Measurements from ENCODE around the gene CACNA1C.

Gene CACNA1C

GRCh38 chr12:2580821-2581220 is 528.0 kb downstream of the CACNA1C start:
- no peak for DNase-seq

GRCh38 chr12:2581293-2582045 is 528.7 kb downstream of the CACNA1C start:
- no peak for DNase-seq

- DNase-seq = no peak
Observed at GRCh38 chr12:2582631-2583030, 529.8 kb downstream of the CACNA1C start.

DNA sequence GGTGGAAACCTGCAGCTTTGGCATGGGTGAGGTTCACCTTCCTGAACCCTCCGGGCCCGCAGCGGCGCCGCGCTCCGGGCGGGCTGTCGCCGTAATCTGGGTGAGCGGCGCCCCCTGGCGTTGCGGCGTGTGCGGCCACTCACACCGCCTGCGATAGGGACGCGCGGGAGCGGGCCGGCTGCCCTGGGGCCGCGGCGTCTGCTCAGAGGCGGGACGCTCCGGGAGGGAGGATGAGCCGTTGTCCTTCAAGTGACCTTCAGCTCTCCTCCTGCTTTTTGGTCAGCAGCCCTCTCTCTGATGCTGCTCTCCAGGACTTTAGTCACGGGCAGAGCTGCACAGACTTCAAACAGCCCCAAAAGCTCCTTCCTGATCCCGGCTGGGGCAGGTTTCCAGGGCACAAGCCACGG is 530.3 kb downstream of the CACNA1C start:
- peak in 2 of 6 experiments; percentile 2 to 12 for DNase-seq

DNA sequence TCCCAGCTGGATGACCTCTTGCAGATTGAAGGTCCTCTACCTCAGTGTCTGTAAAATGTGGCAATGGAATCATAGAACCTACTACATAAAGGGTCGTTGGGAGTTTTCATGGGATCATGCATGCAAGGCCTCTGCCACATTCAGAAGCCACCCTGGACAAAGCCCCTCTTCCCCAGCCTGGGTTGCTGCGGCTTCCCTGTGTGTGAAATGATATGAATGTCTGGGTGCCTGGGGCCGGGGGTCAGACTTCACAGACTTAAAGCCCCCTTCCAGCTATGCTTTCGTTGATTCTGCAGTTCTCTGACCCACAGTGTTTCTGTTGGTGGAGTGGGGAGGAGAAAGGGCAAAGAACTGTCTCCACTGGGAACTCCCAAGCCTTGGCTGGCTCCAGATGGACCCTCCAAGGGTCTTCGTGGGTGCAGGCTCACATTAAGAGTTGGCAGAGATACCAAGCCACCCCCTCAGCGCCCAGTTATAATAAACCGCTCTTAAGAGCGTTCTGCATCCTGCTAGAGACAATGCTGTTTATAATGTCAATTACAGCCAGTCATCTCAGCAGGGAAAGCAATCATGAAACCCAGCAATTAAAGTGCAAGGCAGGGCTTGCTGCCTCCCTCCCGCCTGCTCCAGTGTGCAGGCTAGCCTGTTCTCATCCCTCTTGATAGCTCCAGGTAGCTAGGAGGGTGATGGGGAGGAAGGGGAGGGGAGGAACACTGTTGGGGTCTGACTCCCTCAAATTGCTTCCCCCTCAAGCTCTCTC is 531.0 kb downstream of the CACNA1C start:
- DNase-seq = no peak

- DNase-seq = no peak
Observed at GRCh38 chr12:2586156-2587038, 533.6 kb downstream of the CACNA1C start.

DNA sequence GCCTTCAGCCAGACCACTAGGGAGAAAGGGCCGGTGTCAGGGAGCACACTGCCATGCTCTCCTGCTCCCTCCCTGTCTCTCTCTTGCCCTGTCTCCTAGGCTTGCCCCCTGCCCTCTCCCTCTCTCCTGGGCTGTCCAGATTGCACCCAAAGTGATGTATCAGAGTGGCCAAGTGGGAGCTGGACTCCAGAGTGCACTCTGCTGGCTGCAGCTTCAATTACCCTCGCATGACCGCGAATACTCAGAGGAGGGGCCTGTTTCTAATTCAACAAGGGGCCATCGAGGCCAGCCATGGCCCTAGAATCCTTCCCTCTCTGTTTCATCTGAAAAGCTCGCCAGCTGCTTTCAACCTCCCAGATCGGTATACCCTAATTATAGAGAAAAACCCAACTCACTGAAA is 535.6 kb downstream of the CACNA1C start:
- no peak for DNase-seq

DNA sequence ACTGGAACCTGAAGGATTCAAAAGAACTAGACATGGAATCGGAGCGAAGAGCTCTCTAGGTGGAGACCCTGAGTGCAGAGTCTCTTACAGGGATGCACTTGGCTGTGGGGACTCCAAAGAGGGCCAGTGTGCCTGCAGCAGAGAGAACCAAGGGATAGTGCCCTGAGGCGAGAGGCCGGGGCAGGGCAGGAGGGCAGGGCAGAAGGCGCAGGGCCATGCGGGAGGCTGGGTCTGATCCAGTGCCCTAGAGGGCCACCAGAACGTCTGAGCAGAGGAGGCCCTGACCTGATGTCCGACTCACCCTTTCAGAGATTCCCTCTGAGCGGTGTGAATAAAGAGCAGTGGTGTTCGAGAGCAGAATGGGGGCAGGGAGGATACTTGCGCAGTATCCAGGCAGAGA is 536.6 kb downstream of the CACNA1C start:
- DNase-seq = no peak

DNA sequence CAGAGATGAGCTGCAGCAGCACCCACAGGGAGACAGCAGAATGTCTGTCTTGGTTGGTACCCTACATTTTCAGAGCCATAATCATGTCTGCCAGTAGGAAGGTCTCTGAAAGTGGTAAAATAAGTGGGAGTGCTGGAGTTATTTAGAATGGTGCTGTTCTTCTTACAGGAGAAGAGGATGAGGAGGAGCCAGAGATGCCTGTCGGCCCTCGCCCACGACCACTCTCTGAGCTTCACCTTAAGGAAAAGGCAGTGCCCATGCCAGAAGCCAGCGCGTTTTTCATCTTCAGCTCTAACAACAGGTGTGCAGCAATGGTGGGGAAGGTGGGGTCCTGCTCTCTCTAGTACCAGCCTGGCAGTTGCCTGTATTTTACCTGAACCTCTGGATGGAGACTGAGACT is 540.3 kb downstream of the CACNA1C start:
- DNase-seq = no peak

DNA sequence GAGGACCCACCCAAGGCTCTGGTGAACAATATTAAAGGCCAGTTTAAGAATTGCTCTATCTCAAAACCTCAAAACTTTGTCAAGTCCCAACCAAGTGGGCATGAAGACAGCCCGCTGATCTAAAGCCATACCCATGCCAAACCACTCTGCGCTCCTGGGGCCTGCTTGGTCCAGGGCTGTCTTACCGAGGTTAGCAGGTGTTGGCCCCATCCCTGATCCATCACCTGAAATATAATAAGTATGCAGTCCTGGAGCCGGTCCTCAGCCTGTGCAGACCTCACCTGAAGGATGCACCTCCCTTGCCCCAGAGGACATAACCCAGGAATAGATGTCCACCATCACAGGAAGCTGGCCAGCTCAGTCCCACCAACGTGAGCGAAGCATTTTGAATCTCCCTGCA is 543.7 kb downstream of the CACNA1C start:
- DNase-seq = no peak

- DNase-seq = no peak
Observed at GRCh38 chr12:2605301-2605700, 552.5 kb downstream of the CACNA1C start.

- DNase-seq = no peak
Observed at GRCh38 chr12:2606186-2606910, 553.6 kb downstream of the CACNA1C start.

- DNase-seq = no peak
Observed at GRCh38 chr12:2607881-2608607, 555.3 kb downstream of the CACNA1C start.

- no peak for DNase-seq
Observed at GRCh38 chr12:2608608-2608945, 555.8 kb downstream of the CACNA1C start.

- no peak for DNase-seq
Observed at GRCh38 chr12:2609020-2609419, 556.2 kb downstream of the CACNA1C start.

DNA sequence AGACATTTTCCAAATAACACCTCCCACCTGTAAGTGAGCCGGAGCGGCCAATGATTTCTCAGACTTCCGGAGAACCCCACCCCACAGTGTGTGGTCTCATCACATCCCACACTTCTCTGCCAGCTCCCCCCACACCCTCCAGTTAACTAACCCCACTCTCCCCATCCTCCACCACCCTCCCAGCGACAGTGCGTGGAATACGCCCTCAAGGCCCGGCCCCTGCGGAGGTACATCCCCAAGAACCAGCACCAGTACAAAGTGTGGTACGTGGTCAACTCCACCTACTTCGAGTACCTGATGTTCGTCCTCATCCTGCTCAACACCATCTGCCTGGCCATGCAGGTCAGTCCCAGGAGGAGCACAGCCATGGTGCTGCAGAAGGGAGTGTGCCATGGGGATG is 557.6 kb downstream of the CACNA1C start:
- DNase-seq = no peak

GRCh38 chr12:2613326-2614073 is 560.7 kb downstream of the CACNA1C start:
- no peak for DNase-seq

DNA sequence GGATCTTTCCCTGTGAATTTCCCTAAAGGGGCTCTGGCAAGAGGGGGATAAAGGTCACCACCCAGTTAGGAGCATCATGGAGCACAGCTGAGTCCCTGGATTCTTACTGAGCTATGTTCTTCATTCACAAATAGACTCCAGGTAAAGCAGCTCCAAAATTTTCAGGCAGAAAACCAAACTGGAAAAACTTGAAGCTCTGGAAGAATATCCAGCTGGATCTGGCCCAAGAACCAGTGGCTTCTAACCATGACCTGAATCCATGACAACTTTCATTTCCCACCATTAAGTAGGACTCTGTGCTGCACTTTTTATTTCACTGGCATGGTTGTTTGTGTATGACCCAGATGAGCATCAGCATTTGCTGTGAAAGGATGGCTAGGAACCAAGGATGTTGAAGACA is 561.6 kb downstream of the CACNA1C start:
- DNase-seq = no peak

DNA sequence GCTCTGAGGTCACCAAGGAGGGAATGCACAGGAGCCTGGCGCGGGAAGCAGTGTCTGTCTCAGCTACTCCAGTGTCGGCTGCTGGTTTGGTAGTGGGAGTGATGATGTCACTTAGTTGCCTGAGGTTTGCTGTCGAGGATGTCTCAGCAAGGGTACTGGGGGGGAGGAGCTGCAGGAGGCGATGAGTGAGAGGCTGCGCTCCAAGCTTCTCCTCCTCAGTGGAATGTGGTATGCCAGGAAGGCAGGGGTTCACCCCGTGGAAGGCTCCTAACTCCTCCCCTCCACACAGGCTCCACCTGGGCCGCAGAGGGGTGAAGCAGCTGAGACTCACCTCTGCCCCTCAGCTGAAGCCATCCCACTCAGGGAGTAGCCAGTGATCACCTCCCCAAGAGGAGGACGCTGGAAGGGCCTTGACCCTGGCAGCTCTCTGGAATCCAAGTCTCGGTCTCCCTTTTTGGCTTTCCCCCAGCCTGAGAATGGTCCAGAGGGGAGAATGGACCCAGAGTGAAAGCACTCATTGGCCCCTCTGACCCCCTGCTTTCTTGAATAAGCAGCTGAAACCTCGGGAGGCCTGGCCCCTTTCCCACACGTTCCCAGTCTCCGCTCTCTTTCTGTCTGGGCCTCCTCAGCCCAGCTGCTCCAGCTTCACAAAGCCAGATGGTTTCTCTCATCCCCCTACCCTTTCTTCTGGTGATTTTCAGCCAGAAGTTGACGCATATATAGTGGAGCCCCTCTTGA is 563.0 kb downstream of the CACNA1C start:
- no peak for DNase-seq

DNA sequence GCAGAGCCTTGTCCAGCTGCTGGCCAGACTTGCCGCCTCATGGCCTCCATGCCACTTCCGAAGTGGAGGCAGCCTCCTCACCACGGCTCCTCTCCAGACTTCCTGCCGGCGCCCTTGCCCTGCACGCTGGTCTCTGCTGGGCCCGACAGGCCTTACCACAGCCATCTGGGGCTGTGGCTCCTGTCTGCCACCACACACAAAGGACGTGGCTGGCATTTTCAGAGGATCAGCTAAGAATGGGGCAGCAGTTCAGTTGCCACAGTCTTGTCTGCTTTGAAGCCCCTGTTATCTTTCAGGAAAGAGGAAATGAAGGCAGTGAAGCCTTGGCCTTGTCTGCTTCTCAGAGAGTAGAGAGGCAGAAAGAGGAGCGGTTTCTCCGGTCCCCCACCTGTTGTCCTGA is 564.0 kb downstream of the CACNA1C start:
- DNase-seq = no peak

DNA sequence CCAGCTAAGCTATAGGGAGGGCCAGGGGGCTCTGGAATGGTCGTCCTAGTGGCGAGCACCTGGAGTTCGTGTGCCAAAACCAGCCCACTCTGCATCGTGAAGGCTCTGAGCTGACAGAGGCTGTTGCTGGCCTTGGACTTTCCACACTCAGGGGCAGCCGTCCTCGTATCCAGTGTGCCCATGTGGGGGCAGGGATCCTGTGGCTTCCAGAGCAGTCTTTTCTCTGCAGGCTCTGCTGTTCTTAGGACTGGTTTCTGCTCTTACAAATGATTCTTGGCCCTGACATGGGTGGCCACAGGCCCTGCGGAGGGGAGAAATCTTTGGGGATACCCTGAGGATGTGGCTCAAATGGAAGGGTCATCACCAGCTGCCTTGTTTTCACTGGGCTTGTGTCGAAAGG is 564.6 kb downstream of the CACNA1C start:
- no peak for DNase-seq

All from stimulated activated naive CD4-positive, alpha-beta T cell (primary cell).